GM19452 (cell line): ENCODE results near the gene PIP5K1C.
"Not testable (repeated sequence)": the region's sequence is repeated elsewhere in the genome, so short reads cannot be mapped to it uniquely, and the experiment has no call there.

ENCODE experiments used
- ATAC-seq: cut with Tn5 transposase; IDR thresholded peaks from one replicate; pipeline ENCODE4 v1.9.1; 2021; ENCODE audit not compliant: unreplicated experiment

PIP5K1C gene

GRCh38 chr19:3661284-3662238 is 38.7 kb downstream of the PIP5K1C start:
- ATAC-seq = no peak

GRCh38 chr19:3660493-3661219 is 39.6 kb downstream of the PIP5K1C start:
- ATAC-seq = no peak

- no peak for ATAC-seq
These were observed 40.5 kb downstream of the PIP5K1C start for GRCh38 chr19:3659746-3660112.

GRCh38 chr19:3658870-3659745 is 41.2 kb downstream of the PIP5K1C start:
- ATAC-seq = no peak

- no peak for ATAC-seq
These were observed 42.0 kb downstream of the PIP5K1C start for GRCh38 chr19:3658004-3658869.

- no peak for ATAC-seq
These were observed 42.9 kb downstream of the PIP5K1C start for GRCh38 chr19:3657395-3657769.

GRCh38 chr19:3656747-3657394 is 43.4 kb downstream of the PIP5K1C start:
- no peak for ATAC-seq

- ATAC-seq = no peak
These were observed 44.1 kb downstream of the PIP5K1C start for GRCh38 chr19:3656073-3656746.

- no peak for ATAC-seq
These were observed 44.7 kb downstream of the PIP5K1C start for GRCh38 chr19:3655402-3656072.

GRCh38 chr19:3653865-3654513 is 46.3 kb downstream of the PIP5K1C start:
- ATAC-seq = no peak

- no peak for ATAC-seq
These were observed 47.0 kb downstream of the PIP5K1C start for GRCh38 chr19:3653081-3653795.

GRCh38 chr19:3652422-3652821 is 47.8 kb downstream of the PIP5K1C start:
- ATAC-seq = no peak

GRCh38 chr19:3651684-3652083 is 48.6 kb downstream of the PIP5K1C start:
- no peak for ATAC-seq

GRCh38 chr19:3649888-3650287 is 50.4 kb downstream of the PIP5K1C start:
- no peak for ATAC-seq

- ATAC-seq = no peak
These were observed 52.0 kb downstream of the PIP5K1C start for GRCh38 chr19:3648037-3648905.

- ATAC-seq = not testable (repeated sequence)
These were observed 53.2 kb downstream of the PIP5K1C start for GRCh38 chr19:3647102-3647501.
